ENCODE data around the gene CD300LF. TPM values are rescaled to one million over a fixed set of nuclear protein-coding genes. Genes with fewer than 3 reads are reported as not detected.

Gene CD300LF
- total and polyA plus RNA-seq, 9 of the 15 experiments (the other 6 are each of a cell fraction or from before 2014, with no cell fraction given) = not detected

DNA sequence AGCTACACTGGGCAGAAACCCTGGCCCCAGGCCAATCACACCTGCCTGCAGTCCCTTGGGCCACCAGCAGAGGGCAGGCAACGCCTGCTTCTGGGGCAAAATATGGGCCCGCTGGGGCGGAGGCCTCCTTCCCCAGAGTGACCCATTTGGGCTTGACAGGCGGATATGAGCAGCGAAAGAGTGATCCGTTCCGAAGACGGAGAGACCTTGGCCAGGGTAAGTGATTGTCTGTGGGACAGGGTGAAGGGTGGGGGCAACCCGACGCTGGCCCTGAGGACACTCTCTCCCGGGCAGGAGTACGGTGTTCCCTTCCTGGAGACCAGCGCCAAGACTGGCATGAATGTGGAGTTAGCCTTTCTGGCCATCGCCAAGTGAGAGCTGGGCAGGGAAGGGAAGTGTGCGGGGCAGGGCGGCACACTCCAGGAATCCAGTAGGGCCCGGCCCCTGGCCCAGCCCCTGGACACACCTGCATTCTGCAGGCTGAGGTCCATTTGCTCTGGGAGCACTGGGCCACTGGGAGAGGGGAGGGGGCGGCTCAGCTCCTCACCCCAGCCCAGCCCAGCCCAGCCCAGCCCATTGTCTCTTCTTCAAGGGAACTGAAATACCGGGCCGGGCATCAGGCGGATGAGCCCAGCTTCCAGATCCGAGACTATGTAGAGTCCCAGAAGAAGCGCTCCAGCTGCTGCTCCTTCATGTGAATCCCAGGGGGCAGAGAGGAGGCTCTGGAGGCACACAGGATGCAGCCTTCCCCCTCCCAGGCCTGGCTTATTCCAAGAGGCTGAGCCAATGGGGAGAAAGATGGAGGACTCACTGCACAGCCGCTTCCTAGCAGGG lies 32.2 kb upstream of the CD300LF start (continued):
- TF ChIP-seq ZNF655 (CRISPR knock-in tag; IDR thresholded peaks at IDR 0.05) (no peak), MAFF (IDR thresholded peaks at IDR 0.05; ENCODE audit: low read length) (no peak), ZNF644 (tag; IDR thresholded peaks at IDR 0.05; ENCODE audit: low read depth) (no peak), ZNF274 (IDR thresholded peaks at IDR 0.05; ENCODE audit: borderline replicate concordance, low read depth, low read length) (no peak), ZBTB12 (CRISPR knock-in tag; IDR thresholded peaks at IDR 0.05) (no peak), ELF1 (tag; IDR thresholded peaks at IDR 0.05) (no peak), ZBTB9 (CRISPR knock-in tag; IDR thresholded peaks at IDR 0.05) (0 out of 2 replicates have a peak, but pooled peaks have one; percentile 36), GTF2A2 (tag; IDR thresholded peaks at IDR 0.05) (no peak), TAF1 (IDR thresholded peaks at IDR 0.05; ENCODE audit: control insufficient read depth, extremely low read depth, insufficient read depth, low read length, severe bottlenecking) (no peak), HDAC6 (IDR thresholded peaks at IDR 0.05; ENCODE audit: low read depth, low read length) (no peak), CBX5 (IDR thresholded peaks at IDR 0.05; ENCODE audit: borderline replicate concordance, low read depth) (no peak), PKNOX1 (IDR thresholded peaks at IDR 0.05) (no peak), JUNB (CRISPR knock-in tag; conservative IDR thresholded peaks at IDR 0.05) (no peak), XRCC4 (IDR thresholded peaks at IDR 0.05; ENCODE audit: extremely low read depth, insufficient read depth, insufficient read length) (no peak), SNIP1 (IDR thresholded peaks at IDR 0.05; ENCODE audit: low read depth) (no peak), TCF7L2 (IDR thresholded peaks at IDR 0.05; ENCODE audit: low read depth, low read length) (no peak), ZNF436 (CRISPR knock-in tag; IDR thresholded peaks at IDR 0.05) (no peak), HEY1 (CRISPR knock-in tag; IDR thresholded peaks at IDR 0.05; ENCODE audit: borderline replicate concordance) (no peak)
- TF ChIP-seq, protein P1, sequence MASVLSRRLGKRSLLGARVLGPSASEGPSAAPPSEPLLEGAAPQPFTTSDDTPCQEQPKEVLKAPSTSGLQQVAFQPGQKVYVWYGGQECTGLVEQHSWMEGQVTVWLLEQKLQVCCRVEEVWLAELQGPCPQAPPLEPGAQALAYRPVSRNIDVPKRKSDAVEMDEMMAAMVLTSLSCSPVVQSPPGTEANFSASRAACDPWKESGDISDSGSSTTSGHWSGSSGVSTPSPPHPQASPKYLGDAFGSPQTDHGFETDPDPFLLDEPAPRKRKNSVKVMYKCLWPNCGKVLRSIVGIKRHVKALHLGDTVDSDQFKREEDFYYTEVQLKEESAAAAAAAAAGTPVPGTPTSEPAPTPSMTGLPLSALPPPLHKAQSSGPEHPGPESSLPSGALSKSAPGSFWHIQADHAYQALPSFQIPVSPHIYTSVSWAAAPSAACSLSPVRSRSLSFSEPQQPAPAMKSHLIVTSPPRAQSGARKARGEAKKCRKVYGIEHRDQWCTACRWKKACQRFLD (CRISPR knock-in tag; IDR thresholded peaks at IDR 0.05) = no peak
- TF ChIP-seq, protein P2, sequence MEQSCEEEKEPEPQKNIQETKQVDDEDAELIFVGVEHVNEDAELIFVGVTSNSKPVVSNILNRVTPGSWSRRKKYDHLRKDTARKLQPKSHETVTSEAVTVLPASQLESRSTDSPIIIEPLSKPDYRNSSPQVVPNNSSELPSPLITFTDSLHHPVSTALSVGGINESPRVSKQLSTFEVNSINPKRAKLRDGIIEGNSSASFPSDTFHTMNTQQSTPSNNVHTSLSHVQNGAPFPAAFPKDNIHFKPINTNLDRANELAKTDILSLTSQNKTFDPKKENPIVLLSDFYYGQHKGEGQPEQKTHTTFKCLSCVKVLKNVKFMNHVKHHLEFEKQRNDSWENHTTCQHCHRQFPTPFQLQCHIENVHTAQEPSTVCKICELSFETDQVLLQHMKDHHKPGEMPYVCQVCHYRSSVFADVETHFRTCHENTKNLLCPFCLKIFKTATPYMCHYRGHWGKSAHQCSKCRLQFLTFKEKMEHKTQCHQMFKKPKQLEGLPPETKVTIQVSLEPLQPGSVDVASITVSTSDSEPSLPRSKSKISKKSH (CRISPR knock-in tag; IDR thresholded peaks at IDR 0.05) = no peak

Measured in K562 (cell line).